ENCODE results near the gene SPOCK3. TPM values are rescaled to one million over a fixed set of nuclear protein-coding genes. Genes with fewer than 3 reads are reported as not detected.
"Not testable (repeated sequence)": the region's sequence is repeated elsewhere in the genome, so short reads cannot be mapped to it uniquely, and the experiment has no call there.

The SPOCK3 gene
- polyA plus RNA-seq, 1 donor: 0.90 TPM

DNA sequence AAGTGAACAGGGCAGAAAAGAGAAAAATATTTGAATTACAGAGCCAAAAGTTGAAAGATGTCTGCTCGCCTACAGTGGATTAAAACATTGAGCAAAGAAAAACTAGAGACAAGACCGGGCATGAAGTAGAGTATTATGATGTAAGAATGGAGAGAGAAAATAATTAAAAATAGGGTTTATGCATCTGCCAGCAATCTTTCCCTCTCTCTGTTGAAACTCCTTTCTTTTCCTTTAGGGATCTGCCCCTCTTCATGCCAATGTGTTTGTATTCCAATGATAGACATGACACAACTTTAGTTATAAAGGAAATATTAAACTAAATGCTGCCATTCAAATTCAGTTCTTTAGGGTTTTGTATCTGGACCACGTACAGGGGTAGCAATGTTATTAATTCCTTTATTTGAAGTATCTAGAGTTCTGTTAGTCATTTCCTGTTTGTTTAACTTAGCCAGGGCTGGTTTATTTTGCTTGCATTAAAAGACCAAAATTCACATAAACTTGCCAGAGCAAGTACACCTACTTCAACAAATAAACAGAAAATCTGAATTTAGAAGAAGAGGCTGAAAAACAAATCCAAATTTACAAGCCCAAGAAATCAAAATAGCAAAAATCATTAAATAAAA lies 202.6 kb downstream of the SPOCK3 start:
- no peak for DNase-seq

DNA sequence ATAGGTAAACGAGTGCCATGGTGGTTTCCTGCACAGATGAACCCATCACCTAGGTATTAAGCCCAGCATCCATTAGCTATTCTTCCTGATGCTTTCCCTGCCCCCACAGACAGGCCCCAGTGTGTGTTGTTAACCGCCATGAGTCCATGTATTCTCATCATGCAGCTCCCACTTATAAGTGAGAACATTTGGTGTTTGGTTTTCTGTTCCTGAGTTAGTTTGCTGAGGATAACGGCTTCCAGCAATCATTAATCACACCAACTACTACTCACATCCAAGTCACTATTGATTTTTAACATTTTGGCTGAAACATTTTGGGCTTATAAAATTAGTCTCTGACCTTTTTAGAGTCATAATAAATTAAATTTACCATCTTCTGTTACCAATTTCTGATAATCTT lies 205.3 kb downstream of the SPOCK3 start:
- no peak for DNase-seq

DNA sequence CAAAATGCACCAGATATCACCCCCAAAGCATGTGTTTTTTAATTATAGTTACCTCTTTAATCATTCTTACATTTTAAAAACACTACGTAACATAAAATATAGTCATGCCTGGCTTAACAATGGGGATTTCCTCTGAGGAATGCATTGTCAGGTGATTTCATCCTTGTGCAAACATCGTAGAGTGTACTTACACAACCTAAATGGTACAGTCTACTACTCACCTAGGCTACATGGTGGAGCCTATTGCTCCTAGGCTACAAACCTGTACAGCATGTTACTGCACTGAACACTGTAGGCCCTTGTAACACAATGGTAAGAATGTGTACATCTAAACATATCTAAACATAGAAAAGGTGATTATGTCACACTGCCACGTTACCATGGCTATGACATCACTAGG lies 208.6 kb downstream of the SPOCK3 start:
- no peak for DNase-seq

DNA sequence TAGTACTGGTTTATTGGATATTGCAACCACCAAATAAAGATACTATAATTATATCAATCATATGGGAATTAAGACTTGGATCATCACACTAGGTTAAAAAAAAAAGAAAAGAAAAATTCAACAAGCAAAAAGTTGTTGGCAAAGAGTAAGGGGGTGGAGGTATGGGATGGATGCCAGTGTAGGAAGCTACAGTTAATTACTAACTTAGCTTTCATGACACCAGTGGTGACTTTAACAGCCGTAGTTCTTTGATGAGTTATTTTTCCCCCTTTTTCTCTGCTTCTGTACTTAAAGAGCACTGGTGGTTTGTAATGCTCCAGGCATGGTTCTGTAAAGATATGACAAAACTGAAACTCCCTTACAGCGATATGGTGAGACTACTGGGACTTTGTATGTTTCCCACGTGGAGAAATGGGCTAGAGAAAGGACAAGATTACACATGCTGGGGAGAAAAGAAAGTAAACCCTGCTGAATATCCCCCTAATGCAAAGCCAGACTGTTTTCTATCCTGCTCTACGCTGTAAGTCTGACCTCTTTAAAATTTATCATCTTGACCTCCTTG lies 210.8 kb downstream of the SPOCK3 start:
- DNase-seq: no peak

DNA sequence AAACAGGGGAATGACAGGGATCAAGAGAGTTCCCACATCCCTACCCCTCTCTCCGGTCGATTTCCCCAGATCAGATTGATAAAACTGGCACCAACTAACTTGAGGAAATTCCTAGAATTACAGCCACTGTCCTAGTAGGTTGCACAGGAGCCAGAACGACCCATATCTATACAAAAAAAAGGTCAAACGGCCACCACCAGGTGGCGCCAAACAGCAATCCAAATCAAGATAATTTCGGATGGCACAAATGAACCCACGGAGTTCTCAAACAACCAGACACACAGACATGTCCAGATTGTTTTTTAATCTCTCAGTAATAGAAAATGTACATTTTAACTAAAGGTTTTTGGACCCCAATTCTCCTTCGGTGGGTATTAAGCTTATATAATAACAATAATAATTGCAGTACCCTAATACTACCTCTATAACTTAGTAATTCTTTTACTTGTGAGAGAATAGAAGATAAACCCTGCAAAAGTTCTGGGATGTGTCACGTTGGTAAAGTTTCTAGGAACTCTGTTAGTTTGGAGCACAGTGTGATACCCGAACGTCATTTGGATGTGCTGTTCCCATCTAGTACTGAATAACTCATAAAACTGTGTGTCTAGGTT lies 212.6 kb downstream of the SPOCK3 start:
- peak; percentile 63 for DNase-seq

DNA sequence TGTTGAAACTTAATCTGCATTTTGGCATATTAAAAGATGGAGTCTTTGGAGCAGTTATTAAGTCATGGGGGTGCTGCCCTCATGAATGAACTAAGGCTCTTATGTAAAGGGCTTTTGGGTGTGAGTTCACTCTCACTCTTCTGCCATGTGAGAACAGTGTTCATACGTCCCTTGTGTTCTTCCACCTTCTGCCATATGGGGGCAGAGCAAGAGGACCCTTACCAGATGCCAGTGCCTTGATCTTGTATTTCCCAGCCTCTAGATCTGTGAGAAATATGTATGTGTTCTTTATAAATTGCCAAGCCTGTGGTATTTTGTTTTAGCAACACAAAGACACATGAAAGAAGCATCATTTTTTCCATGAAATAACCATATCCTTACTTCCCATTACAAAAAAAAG lies 213.9 kb downstream of the SPOCK3 start:
- no peak for DNase-seq

DNA sequence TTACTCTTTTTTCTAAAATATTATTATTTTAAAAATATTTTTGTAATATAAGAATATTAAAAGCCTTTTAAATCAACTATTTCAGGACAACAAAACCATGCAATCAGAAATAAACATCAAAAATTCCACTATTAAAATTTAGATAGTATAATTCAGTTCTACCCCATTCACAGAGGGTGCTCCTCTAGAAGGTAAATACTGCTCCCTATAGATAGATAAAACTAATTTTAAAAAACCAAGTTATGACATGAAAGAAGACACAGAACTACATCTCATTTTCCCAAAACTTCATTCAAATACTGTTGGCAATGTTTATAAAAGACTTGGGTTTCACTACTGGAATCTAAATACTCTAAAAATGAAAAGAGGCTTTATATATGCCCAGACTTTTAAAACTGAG lies 219.3 kb downstream of the SPOCK3 start:
- DNase-seq: no peak

DNA sequence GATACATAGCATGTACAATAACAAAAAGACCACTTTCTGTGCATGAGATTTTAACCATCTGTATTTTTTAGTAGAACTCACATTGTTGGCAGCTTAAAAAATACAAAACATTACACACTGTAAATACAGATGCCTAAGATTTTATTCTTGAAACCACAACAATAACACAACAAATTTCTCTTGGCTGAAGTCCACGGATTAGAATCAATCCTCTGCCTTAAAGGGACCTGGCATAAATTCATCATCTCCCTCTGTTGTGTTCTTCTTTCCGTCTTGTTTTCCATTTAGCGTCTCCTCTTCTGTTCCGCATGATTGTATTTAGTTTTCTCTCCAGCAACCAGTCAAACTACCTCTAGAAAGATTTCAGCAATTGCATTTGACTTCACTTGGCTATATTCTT lies 231.0 kb downstream of the SPOCK3 start:
- DNase-seq: no peak

DNA sequence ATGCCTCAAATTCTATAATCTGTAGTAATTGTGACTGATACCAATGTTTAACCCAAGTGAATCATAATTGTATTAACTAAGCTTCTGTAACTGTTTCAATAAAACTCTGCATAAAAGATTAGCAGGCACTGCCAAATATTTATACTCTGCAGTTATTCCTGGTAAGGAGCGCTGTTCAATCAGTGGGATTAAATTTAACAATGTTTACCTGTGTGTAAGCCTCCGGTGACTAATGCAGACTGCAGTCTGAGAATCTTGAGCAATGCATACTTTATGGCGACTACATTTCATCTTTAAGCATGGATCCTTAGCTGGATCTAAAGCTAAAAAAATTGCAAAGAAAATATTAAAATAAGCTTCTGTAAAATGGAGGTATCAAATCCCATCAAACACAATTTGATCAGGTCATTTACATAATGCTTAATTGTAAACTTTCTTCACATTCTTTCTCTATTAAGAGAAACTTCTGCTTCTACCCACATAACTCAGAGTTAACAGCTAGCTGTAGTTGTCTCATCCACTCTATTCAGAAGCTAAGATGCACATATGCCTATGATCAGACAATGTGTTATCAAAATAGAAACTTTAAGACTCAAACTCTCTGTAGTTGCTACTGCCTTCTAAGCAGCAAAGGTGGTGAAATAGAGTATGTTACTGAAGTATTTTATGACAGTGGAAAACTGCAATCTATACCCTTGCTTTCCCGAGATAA lies 234.0 kb downstream of the SPOCK3 start:
- DNase-seq: no peak

DNA sequence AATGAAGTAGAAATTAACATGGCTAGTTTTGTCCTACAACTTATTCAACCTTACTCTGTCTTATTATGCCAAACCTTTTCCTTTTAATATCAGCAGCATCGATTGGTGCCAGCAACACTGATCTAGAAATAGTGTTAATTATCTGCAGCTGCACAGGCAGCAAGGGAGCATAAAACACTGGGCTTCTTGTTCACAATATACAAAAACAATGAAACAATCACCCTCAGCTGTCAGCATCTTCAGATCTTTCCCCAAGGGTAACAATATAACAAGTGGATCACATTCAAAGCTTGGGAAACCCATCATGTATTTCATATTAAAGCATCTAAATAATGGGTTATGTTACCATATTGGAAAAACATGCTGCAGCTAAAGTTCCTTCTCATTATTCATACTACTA lies 238.1 kb downstream of the SPOCK3 start:
- DNase-seq: no peak

DNA sequence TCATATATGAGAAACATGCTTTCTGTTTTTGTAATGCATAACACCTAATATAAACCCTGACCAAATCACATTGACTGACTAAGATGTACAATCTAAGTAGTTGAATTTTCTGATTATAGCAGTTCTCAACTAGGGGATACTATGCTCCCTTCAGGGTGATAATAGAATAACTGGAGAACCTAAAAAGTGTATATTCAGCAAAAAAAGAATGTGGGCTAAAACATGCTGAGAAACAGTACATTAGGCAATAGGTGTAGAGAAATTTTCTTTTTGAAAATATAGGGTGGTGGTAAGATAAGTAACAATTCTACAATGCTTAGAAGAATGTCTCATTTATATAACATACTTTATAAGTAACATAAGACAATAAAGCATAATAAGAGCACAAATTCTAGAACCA lies 239.6 kb downstream of the SPOCK3 start:
- DNase-seq: no peak

DNA sequence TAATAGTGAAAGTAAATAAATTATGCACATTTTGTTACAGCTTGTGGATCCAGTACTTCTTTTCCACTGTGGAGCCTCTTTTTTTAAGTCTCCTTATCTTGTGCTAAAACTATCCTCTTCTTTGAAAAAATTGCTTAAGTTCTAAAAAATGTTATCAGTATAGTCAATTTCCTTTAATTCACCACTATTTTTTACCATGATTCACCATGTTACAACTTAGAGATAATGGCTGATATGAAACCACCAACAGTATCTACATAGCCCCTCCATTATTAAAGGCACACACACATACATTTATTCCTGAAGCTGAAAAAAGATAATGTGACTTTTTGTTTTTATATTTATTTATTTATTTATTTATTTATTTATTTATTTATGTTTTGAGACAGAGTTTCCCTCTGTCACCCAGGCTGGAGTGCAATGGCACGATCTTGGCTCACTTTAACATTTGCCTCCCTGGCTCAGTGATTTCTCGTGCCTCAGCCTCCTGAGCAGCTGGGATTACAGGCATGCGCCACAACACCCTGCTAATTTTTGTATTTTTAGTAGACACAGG lies 243.2 kb downstream of the SPOCK3 start:
- no peak for DNase-seq

DNA sequence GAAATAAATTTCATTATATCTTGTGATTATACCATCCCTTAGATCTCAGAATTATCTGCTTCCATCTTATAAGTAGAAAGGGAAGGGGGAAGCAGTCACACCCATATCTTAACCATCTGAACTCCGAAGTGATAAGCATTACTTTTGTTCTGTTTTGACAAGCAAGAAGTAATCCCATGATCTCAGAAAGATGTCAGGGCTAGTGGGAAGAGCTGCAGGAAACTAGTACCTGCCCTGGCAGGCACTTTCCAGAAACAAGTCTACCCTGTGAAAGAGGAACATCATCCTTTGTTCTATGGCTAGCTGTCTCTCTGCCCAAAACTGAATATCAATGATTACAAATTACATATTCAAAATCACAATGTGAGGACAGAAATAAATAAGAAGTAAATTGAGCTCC lies 244.4 kb downstream of the SPOCK3 start:
- no peak for DNase-seq

DNA sequence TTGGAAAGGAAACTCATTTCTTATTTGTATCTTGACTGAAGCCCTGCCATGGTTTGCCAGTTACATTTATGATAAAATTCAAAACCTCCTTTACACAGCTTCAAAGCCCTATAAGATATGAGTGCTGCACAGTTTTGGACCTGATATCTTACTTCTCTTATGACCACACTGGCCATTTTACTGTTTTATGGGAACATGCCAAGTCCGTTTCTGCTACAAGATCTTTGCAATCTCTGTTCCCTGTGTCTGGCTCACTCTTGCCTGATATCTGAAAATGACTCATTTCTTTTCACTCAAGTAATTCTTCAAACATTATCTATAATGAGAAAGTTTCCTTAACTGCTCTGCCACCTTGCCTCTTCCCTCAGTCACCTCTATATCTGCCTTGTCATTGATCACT lies 247.3 kb downstream of the SPOCK3 start:
- DNase-seq: no peak

DNA sequence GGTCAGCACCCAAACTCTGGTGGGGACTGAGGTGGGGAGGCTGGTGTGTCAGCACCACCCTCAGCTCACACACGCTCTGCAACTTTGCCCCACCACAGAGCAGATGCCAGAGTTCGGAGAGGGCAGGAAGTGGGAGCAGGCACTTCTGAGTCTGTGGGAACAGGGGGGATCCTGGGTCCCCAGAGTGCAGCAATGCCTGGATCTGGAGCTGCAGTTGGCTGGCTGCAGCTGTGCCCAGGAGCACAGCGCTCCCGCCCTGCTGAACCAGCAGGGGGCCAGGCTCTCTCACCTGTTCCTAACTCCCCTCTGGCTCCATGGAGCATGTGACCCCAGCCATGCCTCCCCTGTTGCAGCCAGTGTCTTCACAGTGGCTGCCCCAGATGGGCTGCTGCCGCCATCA lies 252.4 kb downstream of the SPOCK3 start:
- DNase-seq: no peak

DNA sequence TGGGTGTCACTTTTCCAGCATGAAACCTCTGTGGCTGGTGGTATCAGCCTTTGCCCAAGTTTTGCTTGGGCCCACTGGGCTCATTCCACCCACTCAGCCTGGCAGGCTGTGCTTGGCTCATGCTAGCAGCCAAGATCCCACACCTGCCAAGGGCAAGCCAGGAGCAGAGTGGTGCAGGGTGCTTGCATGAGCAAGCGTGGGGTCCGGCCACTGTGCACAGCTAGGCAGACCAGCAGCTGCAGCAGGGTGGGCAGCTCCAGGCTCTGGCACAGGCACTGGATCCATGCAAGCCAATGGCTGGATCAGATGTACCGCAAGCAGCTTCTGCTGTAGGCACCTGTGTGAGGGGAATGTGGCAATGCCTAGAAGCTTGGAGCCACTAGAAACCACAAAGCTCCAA lies 253.9 kb downstream of the SPOCK3 start:
- no peak for DNase-seq

DNA sequence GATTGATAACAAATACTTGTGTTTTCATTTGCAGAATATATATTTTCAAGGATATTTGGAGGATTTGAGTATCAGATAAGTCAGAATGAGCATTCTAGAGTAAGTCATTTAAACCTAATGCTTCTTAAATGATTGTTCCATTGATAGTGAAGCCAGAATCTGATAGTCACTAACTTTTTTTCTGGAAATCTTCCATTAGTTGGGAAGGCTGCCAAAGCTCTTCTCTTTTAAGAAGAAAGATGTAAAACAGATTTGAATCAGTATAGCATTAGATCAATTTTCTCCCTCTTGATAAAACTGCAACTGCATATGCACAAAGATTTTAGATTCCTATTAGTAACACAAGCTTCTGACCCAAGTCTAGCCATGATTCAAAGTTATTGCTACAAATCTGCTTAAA lies 256.7 kb downstream of the SPOCK3 start:
- no peak for DNase-seq

DNA sequence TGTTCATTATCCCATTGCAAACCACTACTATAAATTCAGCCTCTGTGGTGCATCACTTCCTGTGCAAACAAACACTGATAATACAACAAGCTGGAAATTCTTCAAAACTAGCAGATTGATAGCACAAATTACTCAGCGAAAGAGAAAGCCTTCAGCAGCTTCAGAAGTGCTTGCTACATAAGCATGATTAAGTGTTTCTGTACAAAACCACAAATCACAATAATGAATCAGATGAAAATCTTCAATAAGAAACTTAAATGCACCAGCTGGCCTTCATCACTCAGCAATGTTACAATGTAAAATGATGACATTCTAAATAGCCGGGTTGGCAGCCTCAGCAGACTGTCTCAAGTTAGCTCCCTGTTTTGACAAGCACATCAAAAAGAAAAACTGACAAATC lies 262.2 kb downstream of the SPOCK3 start:
- no peak for DNase-seq

DNA sequence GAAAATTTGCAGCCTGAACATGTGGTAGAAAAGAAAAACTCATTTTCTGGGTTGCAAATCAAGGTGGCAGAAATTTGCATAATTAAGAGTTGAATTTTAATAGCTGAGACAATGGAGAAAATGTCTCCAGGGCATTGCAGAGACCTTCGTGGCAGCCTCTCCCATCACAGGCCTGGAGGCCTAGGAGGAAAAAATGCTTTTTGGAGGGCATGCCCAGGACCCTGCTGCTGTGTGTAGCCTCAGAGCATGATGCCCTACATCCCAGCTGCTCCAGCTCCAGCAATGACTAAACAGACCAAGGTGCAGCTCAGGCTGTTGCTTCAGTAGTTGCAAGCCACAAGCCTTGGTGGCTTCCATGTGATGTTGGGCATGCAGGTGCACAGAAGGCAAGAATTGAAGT lies 266.1 kb downstream of the SPOCK3 start:
- DNase-seq: not testable (repeated sequence)

DNA sequence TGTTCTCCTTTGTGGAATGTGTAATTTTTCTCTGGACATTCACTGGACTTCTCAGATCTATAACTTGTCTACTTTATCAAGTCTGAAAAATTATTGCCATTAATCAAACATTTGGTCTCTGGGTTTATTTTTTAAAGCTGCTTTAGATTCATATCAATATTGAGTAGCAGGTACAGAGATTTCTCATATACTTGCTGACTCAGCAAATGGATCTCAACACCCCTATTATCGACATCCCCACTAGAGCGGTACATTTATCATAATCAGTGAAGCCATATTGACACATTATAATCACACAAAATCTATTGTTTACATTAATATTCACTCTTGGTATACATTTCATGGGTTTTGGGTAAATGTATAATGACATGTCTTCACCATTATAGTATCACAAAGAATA lies 268.7 kb downstream of the SPOCK3 start:
- DNase-seq: no peak

DNA sequence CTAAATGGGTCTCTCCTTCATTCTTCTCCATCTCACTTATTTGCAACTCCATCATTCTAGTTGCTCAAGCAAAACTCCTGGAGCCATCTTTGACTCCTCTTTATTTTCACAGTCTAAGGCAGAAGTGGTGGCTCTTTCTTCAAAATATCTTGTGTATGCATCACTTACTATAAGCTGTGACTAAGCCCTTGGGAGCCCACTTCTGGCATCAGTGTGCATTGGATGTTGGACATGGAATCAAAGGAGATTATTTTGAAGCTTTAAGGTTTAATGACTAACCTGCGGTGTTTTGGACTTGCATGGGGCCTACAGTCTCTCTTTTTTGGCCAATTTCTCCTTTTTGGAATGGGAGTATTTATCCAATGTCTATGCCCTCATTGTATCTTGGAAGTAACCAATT lies 276.8 kb downstream of the SPOCK3 start:
- DNase-seq: no peak

DNA sequence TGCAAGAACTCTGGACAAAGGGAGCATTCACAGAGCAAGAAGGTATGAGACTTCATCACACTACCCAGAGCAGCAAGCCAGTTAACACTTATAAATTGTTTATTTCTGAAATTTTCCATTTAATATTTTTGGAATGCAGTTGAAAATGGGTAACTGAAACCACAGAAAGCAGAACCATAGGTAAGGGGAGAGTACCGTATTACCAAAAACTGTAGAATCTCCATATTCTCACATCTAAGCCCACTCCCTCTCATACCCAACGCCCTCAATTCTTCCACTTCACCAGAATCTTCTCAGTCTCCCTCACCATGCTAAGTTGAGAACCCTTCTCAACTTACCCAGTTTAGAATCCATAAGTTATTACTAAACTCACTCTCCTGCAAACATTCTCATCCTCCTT lies 277.8 kb downstream of the SPOCK3 start:
- no peak for DNase-seq

DNA sequence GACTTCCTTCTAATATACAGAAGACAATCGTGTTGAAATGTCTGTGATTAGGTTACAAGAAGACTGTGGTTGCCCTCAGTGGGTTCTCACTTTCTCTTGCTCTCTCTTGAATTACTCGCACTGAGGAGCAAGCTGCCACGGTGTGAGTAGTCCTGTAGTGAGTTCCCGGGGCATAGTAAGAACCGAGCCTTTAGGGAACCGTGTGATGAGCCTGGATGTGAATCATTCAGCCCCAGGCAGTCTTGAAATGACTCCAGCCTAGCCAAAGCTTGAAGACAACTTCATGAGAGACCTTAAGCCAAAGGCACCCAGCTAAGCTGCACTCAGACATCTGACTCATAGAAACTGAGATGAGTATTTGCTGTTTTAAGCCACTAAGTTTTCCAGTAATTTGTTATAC lies 292.7 kb downstream of the SPOCK3 start:
- DNase-seq: no peak

DNA sequence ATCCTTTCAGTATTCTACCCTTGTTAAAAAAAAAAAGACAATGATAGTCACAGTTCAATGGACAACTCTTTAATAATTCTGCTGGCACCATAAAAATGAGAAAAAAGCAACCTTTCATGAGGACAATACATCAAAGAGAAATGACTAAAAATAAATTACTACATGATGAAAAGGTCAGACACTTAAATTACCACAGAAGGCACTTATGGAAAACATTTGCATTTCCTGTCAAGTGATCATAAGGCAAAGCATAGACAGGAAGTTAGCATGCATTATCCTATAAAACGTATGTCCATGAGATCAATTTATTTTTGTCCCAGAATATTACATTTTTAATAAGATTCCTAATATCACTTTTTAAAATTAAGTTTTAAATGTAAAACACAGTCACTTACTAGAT lies 303.8 kb downstream of the SPOCK3 start:
- no peak for DNase-seq
